Loucy (cell line): ENCODE results near the gene FAM83C.
A peak's percentile ranks its signal among the peaks of the same experiment; 100 is the strongest.

ENCODE experiments used
- H2AFZ ChIP-seq: fragments of 200-600 bp; sonication (generic); 2 replicates; pipeline ENCODE4 v1.6.0; 2016; ENCODE audit warnings: antibody characterized with exemption, mild to moderate bottlenecking, low read length, moderate library complexity
- H3F3A ChIP-seq: fragments of 200-600 bp; 2 replicates; pipeline ENCODE4 v1.6.0; 2016; ENCODE audit warnings: antibody characterized with exemption, low read depth, mild to moderate bottlenecking
- H3K27me3 ChIP-seq: fragments of 200-600 bp; sonication (generic); 2 replicates; pipeline ENCODE4 v1.6.1; 2014; ENCODE audit warnings: low read length, mild to moderate bottlenecking; ENCODE audit not compliant: insufficient read depth, poor library complexity, severe bottlenecking
- H3K36me3 ChIP-seq: fragments of 200-600 bp; sonication (generic); 2 replicates; pipeline ENCODE4 v1.6.1; 2016; ENCODE audit warnings: low read length; ENCODE audit not compliant: insufficient read depth
- H3K4me1 ChIP-seq: fragments of 200-600 bp; sonication (generic); 2 replicates; pipeline ENCODE4 v1.5.1; 2014; ENCODE audit warnings: low read length, mild to moderate bottlenecking; ENCODE audit not compliant: insufficient read depth, poor library complexity, severe bottlenecking
- H3K4me2 ChIP-seq: fragments of 200-600 bp; sonication (generic); 2 replicates; pipeline ENCODE4 v1.6.0; 2014; ENCODE audit warnings: antibody characterized with exemption, low read length, low read depth, mild to moderate bottlenecking; ENCODE audit not compliant: poor library complexity, severe bottlenecking
- H3K4me3 ChIP-seq: fragments of 200-600 bp; sonication (generic); 2 replicates; pipeline ENCODE4 v1.5.1; 2014; ENCODE audit warnings: low read length, mild to moderate bottlenecking, mixed read lengths; ENCODE audit not compliant: poor library complexity, severe bottlenecking
- H3K79me2 ChIP-seq: fragments of 200-600 bp; sonication (generic); 2 replicates; pipeline ENCODE4 v1.6.1; 2014; ENCODE audit warnings: low read length; ENCODE audit not compliant: insufficient read depth
- H3K9ac ChIP-seq: fragments of 200-600 bp; sonication (generic); 2 replicates; pipeline ENCODE4 v1.6.0; 2014; ENCODE audit warnings: mild to moderate bottlenecking, low read depth, low read length, moderate library complexity; ENCODE audit not compliant: poor library complexity, severe bottlenecking
- H3K9me2 ChIP-seq: fragments of 200-600 bp; sonication (generic); replicated peaks from 2 replicates; pipeline ENCODE4 v1.6.1; 2016; ENCODE audit warnings: low read depth, low read length, mixed read lengths
- H3K9me3 ChIP-seq: fragments of 200-600 bp; sonication (generic); 2 replicates; pipeline ENCODE4 v1.6.1; 2014; ENCODE audit warnings: mild to moderate bottlenecking, antibody characterized with exemption, low read length, low read depth; ENCODE audit not compliant: insufficient read depth
- H4K20me1 ChIP-seq: fragments of 200-600 bp; sonication (generic); 2 replicates; pipeline ENCODE4 v1.6.0; 2014; ENCODE audit warnings: antibody characterized with exemption, low read length, mild to moderate bottlenecking; ENCODE audit not compliant: insufficient read depth, poor library complexity, severe bottlenecking
- EZH2phosphoT487 ChIP-seq: fragments of 200-600 bp; IDR thresholded peaks from 2 replicates; pipeline ENCODE4 v1.6.1; 2018; ENCODE audit warnings: antibody characterized with exemption, mild to moderate bottlenecking, moderate library complexity, borderline replicate concordance
- TF ChIP-seq, protein P1 (sequence below): fragments of 200-600 bp; sonication (generic); conservative IDR thresholded peaks from 2 replicates; pipeline ENCODE4 v1.5.1; 2014; ENCODE audit warnings: mild to moderate bottlenecking, antibody characterized with exemption, low read length

Gene FAM83C

DNA sequence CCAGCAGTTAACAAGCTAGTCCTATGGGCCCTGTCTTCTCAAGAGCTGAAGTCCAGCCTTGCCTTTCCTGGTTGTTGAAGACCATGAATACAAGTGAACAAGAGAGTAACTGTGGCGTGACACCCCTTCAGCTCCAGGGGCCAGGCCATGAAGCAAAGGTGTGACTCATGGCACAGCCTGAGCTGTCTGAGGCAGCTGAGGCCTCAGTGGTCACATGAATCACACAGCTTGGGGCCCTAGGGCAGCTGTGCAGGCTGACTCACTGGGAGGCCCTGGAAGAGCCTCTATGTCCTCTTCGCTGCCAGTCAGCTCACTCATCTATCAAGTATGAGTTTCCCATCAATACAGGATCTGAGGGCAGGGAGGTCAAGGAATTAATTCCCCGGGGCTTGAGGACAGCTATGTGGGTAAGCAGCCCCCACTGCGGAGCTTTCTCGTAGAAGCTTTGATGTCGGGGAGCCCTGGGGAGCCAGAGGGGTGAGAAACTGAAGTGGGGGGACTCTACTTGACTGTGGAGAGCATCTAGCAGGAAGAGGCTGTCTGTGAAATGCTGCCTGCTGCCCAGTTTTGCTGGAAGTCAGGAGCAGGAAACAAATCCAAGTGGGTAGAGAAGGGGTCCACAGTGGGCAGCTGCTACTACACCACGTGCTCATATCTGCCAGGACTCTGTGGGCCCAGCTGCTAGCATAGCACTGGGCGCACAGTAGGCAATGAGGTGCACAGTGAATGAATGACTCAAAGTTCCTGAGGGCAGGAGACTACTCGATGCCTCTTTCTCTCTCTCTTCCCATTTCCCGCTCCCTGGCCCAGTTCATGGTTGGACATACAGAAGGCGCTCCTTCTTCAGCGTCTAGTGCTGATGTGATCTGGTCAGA, 13.7 kb upstream of the FAM83C start:
- Histone ChIP-seq H3K4me2 (no peak overlapping the region), H3K9me3 (no peaks in the 10 kb centered on the region), H2AFZ (no peak overlapping the region), H3K4me1 (no peaks in the 10 kb centered on the region), H3K27me3 (no peaks in the 10 kb centered on the region), H3K79me2 (no peaks in the 10 kb centered on the region), H3K9me2 (no peaks in the 10 kb centered on the region), H3K36me3 (peaks cover 7% of the 10 kb centered on the region; the same call in 1 of the 2 replicates), H3K9ac (no peak overlapping the region), H4K20me1 (no peaks in the 10 kb centered on the region), H3F3A (no peaks in the 10 kb centered on the region), H3K4me3 (no peak overlapping the region)
- no peak for TF ChIP-seq EZH2phosphoT487
- TF ChIP-seq, protein P1, sequence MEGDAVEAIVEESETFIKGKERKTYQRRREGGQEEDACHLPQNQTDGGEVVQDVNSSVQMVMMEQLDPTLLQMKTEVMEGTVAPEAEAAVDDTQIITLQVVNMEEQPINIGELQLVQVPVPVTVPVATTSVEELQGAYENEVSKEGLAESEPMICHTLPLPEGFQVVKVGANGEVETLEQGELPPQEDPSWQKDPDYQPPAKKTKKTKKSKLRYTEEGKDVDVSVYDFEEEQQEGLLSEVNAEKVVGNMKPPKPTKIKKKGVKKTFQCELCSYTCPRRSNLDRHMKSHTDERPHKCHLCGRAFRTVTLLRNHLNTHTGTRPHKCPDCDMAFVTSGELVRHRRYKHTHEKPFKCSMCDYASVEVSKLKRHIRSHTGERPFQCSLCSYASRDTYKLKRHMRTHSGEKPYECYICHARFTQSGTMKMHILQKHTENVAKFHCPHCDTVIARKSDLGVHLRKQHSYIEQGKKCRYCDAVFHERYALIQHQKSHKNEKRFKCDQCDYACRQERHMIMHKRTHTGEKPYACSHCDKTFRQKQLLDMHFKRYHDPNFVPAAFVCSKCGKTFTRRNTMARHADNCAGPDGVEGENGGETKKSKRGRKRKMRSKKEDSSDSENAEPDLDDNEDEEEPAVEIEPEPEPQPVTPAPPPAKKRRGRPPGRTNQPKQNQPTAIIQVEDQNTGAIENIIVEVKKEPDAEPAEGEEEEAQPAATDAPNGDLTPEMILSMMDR = no peak

DNA sequence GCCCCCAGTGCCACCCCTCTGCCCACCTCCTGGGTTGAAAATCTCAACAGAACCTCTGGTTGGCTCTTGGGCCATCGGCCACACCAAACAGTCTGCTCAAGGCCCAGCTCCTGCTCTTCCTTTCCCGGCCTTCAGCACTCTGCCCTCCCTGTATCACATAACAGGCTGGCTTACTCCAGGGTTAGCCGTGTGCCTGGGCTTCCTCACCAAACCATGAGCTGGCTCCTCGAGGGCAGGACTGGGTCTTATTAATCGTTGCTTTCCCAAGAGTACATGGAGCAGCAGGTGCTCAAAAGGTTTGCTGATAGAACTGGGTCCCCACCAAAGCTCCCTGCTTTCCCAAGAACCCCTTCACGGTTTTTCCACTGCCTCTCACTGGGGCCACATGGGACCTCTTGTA, 12.7 kb upstream of the FAM83C start:
- TF ChIP-seq EZH2phosphoT487 = no peak
- TF ChIP-seq, protein P1 = no peak
- Histone ChIP-seq H3F3A (no peaks in the 10 kb centered on the region), H3K9me3 (no peaks in the 10 kb centered on the region), H3K4me1 (no peaks in the 10 kb centered on the region), H3K79me2 (no peaks in the 10 kb centered on the region), H2AFZ (no peak overlapping the region), H4K20me1 (no peaks in the 10 kb centered on the region), H3K9me2 (no peaks in the 10 kb centered on the region), H3K9ac (no peak overlapping the region), H3K27me3 (no peaks in the 10 kb centered on the region), H3K4me3 (no peak overlapping the region), H3K4me2 (no peak overlapping the region), H3K36me3 (peaks cover 7% of the 10 kb centered on the region; the same call in 1 of the 2 replicates)

DNA sequence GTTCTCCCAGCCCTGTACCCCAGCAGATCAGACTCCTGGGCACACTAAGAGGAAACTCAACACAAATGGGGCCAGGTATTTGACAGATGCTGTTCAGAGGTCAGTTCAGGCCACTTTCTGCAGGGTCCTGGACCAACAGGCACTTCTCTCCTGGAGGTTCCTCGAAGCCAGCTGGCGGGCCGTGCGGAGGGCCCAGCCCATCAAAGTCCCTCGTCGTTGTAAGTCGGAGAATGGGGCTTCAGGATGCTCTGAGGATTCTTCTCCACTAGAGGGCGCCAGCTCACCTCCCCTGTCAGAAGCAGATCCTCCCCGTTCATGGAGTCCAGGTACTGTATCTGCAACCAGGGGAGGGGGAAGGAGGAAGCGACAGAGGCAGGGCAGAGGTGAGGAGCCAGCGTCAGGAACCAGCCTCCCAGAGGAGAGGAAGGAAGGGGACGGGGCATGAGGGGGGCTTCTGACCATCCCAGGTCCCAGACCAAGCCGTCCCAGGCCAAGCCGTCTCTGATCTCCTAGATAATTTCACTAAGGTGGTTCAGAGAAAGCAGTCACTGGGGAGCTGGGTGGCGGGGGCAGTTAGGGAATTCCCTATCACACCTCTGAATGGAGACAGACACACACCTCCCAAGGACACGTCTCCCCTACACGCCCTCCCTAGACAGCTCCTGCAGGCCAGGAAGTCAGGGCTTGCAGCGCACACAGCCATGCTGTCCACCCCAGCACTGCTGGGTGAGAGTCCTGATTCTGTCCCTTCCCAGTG, 11.7 kb upstream of the FAM83C start:
- Histone ChIP-seq H4K20me1 (no peaks in the 10 kb centered on the region), H3K9ac (no peak overlapping the region), H3K4me1 (no peaks in the 10 kb centered on the region), H3K4me2 (no peak overlapping the region), H3K36me3 (peaks cover 7% of the 10 kb centered on the region; the same call in 1 of the 2 replicates), H3K9me3 (no peaks in the 10 kb centered on the region), H3K27me3 (no peaks in the 10 kb centered on the region), H3F3A (no peaks in the 10 kb centered on the region), H2AFZ (no peak overlapping the region; the same call in 1 of the 2 replicates), H3K4me3 (no peak overlapping the region), H3K79me2 (no peaks in the 10 kb centered on the region), H3K9me2 (no peaks in the 10 kb centered on the region)
- TF ChIP-seq, protein P1 = peak; percentile 94
- TF ChIP-seq EZH2phosphoT487 = no peak
